Measurements from ENCODE around the gene PGM3.

- no peak for TF ChIP-seq CTCF (IDR thresholded peaks at IDR 0.05)
- TF ChIP-seq POLR2AphosphoS5 (IDR thresholded peaks at IDR 0.05; ENCODE audit: insufficient read depth in 1 of 2, low read depth in 1 of 2) = no peak
Measured at GRCh38 chr6:83151114-83151513, 42.0 kb downstream of the PGM3 start.

Measured in vagina (tissue), 2 donors.